Activated naive CD8-positive, alpha-beta T cell treated with anti-CD3 and anti-CD28 coated beads, Interleukin-2, amount 50 U/mL, for 16 hours (primary cell): ENCODE results near the gene RBMS1.
"Not testable (repeated sequence)": the region's sequence is repeated elsewhere in the genome, so short reads cannot be mapped to it uniquely, and the experiment has no call there.

Source experiments
- DNase-seq: peaks from one replicate; pipeline ENCODE4 v3.0.0-alpha.2; 2020; ENCODE audit warnings: low read depth, low spot score

Gene RBMS1

DNA sequence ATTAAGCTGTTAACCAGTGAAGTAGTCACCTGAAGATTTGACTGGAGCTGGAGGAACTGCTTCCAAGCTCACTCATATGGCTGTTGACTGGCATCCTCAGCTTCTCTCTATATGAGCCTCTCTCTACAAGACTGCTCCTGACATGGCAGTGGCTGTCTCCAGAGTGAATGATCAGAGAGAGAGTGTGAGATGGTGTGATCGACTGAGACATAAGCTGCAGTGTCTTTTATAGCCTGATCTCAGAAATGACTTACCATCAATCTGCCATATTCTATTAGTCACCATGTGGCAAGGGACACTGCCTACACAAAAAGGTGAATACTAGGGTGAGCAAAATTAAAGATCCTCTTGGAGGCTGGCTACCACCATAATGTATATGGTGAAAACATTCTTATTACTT lies 7.8 kb upstream of the RBMS1 start:
- no peak for DNase-seq

DNA sequence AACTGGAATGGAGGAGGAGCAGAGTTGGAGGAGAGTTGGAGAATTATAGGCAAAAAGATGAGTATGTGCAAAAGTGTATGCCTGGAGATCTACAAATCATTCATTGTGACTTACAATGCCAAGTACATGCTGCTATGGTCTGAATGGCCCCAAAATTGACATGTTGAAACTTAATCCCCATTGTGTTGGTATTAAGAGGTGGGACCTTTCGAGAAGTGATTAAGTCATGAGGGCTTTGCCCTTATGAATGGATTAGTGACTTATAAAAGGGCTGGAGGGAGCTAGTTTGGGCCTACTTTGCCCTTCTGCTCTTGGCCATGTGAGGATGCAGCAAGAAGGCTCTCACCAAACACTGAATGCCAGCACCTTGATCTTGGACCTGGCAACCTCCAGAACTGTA lies 6.3 kb upstream of the RBMS1 start:
- no peak for DNase-seq

DNA sequence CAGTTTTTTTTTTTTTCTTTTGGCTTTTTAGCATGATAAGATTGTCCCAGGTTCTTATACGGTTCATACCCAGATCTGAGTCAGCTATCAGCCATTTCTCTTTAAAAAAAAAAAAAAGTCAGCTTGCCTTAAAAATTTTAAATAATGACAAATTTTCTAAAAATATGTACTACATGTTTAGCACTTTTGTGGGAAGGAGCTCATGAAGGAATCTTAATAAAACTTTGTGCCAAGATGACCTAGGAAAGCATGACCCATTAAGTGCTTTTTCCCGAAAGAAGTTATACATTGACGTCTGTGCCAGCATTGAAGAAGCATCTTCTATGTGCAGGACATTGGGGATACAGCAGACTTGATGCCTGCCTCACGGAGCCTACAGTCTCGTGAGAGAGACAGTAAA lies 4.5 kb upstream of the RBMS1 start:
- DNase-seq: no peak

DNA sequence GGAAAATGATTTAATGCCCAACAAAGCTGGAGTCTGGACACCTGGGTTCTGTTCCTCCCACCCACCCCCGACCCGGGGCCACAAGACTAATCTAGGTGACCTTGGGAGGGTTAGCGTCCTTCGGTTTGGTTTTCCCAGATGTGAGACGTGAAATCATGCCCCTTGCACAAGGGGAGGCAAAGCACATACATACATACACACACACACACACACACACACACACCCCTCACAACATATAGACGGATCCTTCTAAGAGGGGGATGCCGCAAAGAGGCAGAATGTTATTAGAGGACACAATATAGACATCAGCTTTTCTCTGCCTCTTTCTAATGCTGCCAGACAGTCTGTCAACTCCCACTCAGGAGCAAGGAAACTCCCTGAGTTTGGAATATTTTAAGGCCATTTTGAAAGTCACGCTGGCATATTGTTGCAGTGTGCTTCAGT lies 616 bp upstream of the RBMS1 start:
- no peak for DNase-seq

DNA sequence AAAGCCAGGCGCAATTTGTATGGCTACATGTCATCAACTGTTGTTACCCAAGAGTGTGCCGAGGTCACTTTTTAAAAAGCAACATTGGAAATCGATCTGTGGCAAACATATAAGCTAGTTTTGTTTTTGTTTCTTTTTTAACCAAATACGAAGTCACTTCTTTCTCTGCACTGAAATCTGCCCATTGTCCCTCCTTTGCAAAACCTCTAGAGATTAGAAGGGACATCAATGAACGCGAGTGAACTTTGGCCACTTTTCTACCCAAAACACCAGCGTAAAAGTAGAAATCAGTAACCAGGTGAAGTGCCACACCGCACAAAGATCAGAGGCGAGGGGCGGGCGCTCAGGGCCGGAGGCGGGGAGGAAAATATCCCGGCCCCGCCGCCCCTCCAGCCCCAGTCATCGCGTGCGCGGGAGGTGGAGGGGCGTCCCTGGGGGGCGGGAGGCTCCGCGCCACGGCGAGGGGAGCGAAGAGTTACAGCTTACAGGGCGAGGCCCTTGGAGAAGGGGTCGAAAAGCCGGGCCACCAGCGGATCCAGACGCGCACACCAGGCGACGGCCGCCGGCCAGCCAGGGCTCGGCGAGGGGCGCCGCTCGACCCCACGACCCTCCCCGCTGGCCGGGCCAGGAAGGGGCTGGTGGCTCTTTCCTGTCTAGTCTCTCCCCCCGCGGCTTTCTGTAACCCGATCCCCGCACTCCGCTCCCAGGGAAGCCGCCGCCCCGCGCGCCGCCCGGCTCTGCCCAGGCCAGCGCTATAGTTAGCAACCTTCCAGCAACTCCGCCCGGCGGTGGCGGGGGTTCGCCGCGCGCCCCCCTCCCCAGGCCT lies 993 bp downstream of the RBMS1 start:
- peak; percentile 39 for DNase-seq

DNA sequence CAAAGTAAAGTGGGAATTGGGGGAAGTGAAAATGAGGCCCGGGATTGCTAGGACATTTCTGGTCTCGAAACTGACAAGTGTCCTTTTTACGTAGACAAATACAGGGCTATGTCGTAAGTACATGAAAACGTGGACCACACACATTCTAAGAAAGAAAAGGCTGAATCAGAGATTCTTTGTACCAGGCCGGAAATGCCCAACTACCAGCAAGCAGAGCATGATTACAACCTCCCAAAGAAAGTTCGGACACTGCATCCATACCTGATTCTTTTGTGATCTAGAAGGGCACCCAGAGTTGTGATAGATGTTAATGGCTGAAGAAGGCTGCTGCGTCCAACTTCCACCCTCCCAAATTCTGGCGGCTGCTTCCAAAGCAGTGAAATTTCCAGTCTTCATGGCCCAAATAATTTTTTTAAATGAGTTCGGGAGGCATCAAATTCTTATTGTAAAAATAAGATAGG lies 1.7 kb downstream of the RBMS1 start:
- DNase-seq: no peak

DNA sequence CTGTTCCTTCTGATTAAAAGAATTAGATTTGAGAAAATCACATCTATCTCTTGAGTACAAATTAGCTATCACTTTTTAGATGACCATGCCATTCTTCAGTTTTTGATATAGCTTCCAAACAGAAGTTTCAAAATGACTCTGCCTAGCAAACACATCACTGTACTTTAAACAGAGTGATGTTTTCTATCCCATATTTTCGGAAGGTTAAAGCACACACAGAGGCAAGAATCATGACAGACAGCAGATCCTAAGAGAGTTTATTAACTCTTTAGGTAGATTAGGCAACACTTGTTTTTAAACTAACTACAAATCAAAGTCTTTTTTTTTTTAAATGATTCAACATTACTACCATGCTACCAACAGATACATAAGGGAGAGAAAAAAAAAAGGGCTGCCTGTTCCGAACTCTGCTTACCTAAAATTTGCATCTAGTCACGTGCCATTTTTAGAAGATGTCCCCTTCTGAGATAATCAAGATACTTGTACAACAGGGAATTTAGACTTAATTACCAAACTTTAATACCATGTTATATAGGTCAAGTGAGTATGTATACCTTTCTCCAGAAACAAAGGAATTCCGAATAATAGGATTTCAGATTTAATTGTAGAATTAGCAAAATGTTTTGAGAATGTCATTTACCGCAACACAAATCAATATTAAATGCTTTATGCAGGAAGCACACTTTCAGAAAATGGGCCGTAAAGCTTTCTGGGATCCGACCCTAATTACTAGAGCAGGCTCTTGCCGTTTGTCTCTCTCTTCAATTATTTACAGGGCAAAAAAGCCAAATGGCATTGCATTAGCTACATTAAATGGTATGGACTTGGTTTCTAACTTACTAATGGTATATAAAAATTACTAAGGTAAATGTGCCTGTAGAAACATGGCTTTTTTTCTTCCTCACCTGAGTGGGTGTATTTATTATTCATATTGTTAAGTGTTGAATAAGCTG lies 2.6 kb downstream of the RBMS1 start:
- DNase-seq: no peak

DNA sequence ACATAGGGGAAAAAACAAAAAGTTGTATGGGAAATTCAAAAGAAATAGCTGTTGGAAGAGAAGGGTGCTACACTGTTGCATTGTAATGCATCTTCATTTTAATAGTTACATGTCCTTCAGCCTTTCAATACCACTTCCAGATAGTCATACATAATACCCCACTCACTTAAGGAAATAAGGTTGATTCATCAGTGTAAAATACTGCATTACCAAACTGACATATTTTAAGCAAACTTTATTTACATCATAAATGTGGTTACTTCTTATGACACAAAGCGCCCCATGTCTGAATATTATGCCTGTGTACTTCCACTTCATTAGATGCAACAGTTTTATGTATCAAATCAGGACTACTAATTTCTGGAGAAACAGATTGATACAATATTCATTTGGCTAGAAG lies 4.5 kb downstream of the RBMS1 start:
- DNase-seq: no peak

DNA sequence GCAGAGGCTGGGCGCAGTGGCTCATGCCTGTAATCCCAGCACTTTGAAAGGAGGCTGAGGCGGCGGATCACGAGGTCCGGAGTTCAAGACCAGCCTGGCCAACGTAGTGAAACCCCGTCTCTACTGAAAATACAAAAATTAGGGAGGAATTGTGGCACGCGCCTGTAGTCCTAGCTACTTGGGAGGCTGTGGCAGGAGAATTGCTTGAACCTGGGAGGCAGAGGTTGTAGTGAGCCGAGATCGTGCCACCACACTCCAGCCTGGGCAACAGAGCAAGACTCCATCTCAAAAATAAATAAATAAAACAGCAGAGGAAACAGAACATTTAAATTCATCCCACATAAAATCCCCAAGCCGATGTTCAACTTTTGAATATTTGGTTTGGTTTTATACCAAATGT lies 5.3 kb downstream of the RBMS1 start:
- not testable (repeated sequence) for DNase-seq

DNA sequence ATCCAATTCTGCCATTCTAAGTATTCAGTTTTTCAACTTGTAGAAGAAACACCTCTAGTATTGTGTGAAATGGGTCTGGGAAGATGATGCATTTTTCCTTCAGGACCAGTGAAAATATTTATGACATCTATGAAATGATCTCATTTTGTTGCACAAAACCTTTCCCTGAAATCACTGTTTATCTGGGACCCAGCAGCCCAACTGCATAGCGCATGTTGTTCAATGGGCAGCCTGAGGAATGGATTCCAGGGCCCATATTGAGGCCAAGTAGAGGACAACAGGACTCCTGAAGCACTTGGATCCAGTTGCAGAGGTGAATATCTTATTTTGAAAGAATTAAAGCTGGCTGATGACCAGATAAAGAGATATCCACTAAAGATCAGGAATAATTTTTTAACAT lies 7.3 kb downstream of the RBMS1 start:
- no peak for DNase-seq

DNA sequence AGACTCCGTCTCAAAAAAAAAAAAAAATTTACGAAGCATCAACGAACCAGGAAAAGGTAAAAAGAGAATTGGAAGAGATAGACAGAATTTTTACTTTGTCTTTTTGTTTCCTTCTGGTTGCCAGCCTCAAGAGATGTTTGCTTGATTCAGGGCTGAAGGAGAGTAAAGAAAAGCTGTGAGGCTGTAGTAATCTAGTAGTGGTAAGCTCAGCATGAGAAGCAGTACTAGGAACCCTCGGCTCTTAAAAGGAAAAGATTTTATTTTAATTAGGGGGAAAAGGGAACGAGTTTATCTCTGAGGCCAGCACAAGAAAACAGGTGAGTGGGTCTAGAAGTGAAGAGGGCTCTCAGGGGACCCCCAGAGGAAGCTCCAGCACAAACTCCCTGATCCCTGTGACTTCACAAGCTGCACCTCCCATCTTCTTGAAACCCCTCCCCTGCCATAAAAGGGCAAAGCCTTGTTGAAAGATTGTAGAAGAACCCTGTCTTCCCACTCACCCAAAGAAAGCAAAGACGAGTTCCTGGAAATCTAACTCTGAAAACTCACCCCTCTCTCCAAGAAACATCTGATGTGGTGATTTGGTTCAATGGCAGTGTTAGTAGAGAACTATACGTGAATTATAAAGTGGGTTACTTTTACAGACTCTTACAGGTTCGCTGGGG lies 8.6 kb downstream of the RBMS1 start:
- DNase-seq: no peak

DNA sequence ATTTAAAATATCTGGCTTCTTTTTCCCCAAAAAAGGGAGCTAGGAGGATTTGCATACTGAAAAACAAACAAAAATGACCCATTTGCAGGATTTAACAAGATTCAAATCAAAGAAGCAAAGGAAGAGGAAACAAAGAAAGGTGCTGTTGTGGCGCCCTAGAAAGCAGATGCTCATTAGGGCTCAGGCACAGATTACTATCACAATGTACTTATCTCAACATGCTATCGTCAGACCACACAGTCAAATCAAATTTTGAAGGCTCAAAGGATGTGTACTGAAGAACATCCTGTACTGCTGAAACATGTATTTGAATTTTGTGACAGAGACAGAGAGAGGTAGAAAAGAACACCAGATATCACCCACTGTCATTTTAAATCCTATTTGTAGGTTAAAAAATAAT lies 10.9 kb downstream of the RBMS1 start:
- DNase-seq: no peak

DNA sequence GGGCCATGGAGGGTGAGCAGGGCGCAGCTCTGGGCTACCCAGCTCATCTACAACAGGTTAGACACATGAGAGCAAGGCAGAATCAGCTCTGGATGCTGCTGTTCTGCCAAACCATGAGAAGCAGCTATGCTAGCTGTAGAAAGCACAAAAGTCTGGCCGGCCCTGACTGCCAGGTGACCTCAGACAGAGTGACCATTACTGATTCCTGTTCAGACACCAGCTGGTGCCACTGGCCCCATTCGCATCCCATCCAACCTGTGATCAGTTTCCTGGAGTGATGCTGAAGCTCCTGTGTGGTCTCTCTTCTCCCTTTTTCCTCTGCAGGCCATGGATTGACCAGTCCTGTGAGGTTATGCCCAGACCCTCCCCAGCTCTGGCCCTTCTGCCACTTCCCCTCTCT lies 14.3 kb downstream of the RBMS1 start:
- no peak for DNase-seq

DNA sequence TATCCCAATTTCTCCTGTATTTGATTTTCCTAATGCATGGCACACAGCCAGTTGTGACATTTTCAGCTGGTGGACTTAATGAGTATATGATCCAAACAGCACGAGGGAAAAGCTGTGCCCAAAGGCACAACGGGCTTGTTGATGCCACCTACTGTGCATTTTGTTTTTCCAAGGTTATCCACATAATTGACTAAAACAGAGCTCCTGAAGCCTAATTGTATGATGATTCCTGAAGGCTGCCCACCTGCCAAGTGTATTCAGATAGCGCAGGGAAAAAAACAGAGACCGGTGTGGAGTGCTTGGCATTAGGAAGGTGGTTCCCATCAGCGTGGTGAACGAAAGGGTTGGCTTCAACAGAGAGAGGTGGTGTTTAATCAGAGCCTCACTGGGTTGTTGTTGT lies 14.9 kb downstream of the RBMS1 start:
- DNase-seq: no peak

DNA sequence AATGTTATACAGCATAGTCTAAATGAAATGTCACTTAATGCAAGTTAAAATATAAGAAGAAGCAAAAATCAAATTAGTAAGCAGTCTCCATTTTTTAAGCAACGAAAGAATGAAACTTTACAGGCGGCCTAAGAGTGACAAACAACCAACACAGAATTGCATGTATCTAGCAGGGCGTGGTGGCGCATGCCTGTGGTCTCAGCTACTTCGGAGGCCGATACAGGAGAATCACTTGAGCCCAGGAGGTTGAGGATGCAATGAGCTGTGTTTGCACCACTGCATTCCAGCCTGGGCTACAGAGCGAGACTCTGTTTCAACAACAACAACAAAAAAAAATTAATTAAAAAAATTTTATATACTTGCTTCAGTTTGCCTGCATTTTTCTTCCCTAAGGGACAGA lies 16.6 kb downstream of the RBMS1 start:
- no peak for DNase-seq

DNA sequence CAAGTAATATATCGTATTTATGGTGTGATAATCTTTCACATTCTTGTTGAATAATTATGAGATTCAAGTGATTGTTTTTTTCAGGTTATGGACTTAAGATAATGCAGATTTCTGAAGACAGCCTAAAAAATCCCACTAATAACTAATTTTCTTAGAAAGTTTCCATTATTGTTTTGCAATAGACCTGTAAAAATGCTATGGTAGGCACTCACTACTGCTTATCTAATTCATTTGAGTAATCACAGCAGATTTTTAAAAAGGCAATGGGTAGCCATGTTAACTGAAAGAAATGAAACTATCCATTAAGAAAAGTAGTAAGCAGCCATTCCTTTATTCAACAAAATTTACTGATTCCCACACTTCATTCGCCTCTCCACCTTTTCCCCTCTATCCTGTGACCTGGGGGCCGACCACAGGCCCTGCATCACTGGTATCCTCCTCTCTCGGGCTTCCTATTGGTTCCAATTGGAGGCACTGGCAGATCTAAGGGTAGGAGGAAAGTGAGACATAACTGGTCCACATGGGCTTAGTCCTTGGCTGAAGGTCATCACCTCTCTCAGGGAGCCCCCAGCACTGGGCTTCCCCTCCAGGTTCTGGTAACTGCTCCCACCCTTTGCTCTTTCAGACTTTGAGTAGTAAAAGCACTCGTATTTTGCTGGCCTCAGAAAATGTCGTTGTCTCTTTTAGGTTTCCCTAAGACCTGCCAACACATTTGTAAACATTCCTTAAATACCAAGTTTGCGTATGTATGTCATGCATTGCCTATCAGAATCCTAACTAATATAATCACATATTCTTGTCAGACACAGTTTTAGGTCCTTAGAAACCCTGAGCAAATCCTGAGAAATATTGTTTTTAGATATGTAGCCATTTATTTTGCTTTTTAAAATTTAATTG lies 18.5 kb downstream of the RBMS1 start:
- DNase-seq: no peak

DNA sequence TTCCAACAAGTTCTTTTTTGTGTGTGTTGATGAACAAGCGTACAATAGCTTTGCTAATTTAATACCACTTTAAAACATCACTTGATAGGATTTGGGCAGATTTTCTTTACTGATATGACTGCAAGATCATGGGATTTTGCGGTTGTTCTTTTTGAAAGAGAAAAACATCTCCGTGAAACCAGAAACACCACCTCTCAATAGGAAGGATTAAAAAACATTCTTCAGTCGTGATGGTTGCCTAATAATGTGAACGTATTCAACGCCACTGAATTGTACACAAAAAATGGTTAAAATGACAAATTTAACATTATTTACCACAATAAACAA lies 19.3 kb downstream of the RBMS1 start:
- DNase-seq: no peak

DNA sequence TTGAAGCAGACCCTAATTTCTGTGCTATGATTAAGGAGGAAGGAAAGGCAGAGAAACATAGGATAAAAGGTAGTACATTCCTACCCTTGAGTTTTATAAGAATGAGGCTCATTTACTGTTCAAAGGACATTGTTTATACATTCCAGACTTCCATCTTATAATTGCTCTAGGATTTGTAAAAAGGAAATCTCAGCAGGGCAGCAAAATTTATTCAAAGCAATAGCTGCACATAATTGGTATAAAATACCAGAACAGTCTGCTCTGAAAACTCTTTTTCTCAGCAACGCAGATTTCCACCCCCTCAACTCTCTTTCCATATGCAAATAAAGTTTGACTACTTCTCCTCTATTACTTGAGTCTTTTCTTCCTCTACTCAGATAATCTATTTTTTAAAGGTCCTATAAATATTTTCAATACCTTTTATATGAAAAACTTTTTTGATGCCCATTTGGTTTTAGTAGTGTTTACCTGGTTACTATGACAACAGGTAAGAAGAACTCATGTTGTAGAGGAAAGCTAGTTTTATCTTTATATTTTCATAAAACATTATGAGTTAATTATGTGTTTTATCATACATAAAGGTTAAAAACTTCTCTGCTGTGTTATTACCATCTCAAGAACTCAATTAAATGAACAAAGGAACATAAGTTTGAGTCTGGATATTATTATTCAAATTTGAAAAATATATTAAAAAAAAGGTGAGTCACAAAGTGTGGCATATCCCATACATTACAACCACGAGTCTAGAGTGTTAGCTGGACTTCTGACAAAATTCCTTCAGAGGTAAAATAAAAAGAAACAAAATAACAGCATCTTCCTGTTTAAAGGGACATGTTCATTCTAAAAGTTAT lies 19.9 kb downstream of the RBMS1 start:
- DNase-seq: no peak

DNA sequence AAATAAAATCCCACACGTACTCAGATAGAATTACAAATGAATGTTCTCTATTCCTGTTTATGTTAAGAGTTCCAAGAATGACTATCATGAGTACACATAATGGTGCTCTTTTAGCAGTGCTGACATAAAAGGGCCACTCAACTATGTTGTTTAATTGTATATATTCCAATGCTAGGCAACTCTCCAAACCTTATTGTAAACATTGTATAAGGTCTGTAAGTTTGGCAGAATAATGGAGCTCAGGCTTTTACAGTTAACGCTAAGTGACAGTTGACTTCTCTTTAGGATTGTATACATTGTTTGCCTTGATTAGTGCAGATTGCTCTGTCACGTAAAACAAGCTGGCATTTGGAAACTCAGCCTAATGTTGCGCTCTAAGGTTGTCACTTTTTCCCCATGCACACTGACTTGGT lies 20.8 kb downstream of the RBMS1 start:
- DNase-seq: no peak

DNA sequence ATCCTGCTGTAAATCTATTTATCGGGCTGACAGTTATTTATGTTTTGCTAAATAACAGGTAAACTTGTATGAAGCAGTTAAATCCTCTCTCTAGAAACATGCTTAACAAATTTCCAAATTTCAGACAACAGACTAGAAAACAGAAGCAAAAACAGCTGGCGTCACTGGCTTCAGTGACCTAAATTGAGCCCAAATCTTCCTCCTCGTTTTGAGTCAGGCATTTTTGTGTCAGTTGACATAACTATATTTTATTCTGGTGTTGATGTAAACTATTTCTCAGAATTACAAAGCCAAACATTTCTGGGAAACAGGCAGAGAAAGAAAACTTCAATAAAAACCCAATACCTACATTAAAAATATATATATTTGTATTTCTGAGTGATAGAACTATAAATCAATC lies 21.7 kb downstream of the RBMS1 start:
- no peak for DNase-seq
